ENCODE data around the gene GRIN2C. TPM values are rescaled to one million over a fixed set of nuclear protein-coding genes. Genes with fewer than 3 reads are reported as not detected.

Gene GRIN2C
- total RNA-seq, 1 donor from 2014 or later, result 0.98 TPM

Other genes with a start within 250 kb of the GRIN2C start
- gene CD300E, start 236.1 kb downstream of the GRIN2C start, total RNA-seq, result 3.8 TPM
- 2.5 TPM for gene CD300LF, start 147.0 kb downstream of the GRIN2C start, total RNA-seq
- gene RAB37, start 122.6 kb downstream of the GRIN2C start, total RNA-seq, result 3.6 TPM
- gene NHERF1, start 111.3 kb downstream of the GRIN2C start, total RNA-seq, result 39.0 TPM
- 50.3 TPM for gene NAT9, start 83.5 kb downstream of the GRIN2C start, total RNA-seq
- 6.3 TPM for gene FDXR, start 13.1 kb upstream of the GRIN2C start, total RNA-seq
- not detected for gene FADS6, start 33.7 kb upstream of the GRIN2C start, total RNA-seq
- not detected for gene USH1G, start 63.4 kb upstream of the GRIN2C start, total RNA-seq
- gene OTOP2, start 64.4 kb upstream of the GRIN2C start, total RNA-seq, result not detected
- not detected for gene OTOP3, start 76.0 kb upstream of the GRIN2C start, total RNA-seq
- gene HID1, start 112.9 kb upstream of the GRIN2C start, total RNA-seq, result 16.1 TPM
- 11.5 TPM for gene CDR2L, start 127.7 kb upstream of the GRIN2C start, total RNA-seq
- gene MRPL58, start 152.8 kb upstream of the GRIN2C start, total RNA-seq, result 20.1 TPM
- gene ATP5PD, start 187.1 kb upstream of the GRIN2C start, total RNA-seq, result 147 TPM
- 37.5 TPM for gene KCTD2, start 187.3 kb upstream of the GRIN2C start, total RNA-seq
- gene SLC16A5, start 228.1 kb upstream of the GRIN2C start, total RNA-seq, result 10.5 TPM

Data from sciatic nerve (tissue), 1 donor.